Measurements from ENCODE around the gene ENOX1.
A peak's percentile ranks its signal among the peaks of the same experiment; 100 is the strongest.

ENOX1 gene

DNA sequence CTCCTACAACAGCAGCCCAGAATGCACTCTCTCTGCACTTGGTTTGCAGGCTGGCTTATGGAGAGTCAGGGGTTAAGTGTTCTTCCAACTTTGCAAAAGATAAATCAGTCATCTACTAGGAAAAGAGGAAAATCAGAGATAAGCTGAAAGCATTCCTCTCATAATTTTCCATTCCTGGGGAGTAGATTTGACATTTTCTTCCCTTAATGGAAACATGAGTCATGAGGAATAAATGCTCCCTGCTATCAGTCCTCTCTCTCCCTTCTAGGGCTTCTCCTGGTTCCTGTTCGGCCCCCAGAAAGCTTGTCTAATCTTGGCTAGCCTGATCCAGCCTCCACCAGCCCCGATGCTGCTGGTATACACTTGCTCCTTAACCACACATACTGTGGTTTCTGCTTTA lies 28.4 kb upstream of the ENOX1 start:
- H3K4me3 ChIP-seq (ENCODE audit: control insufficient read depth in 1 of 7, extremely low read depth in 1 of 7, insufficient read depth in 4 of 7, low read depth in 2 of 7, low read length in 6 of 7): no peak overlapping the region
- CTCF ChIA-PET: interaction anchor here (6.3 kb wide), 1 partner anchor 11 kb away, joined by 30 read pairs; no protein-coding TSS in a partner anchor
- DNase-seq: no peak
- 100% methylated on average over 2 of the region's 2 CpGs for WGBS (ENCODE audit: insufficient coverage)
- H3K27ac ChIP-seq (ENCODE audit: insufficient read depth in 1 of 2, low read depth in 1 of 2, low read length in 2 of 2, poor library complexity in 1 of 2, severe bottlenecking in 2 of 2): no peak overlapping the region
- no peaks in the 10 kb centered on the region for H3K4me1 ChIP-seq (ENCODE audit: control extremely low read depth in 1 of 4, control insufficient read depth in 4 of 4, insufficient read depth in 4 of 4, low read length in 3 of 4)
- no peaks in the 10 kb centered on the region for H3K36me3 ChIP-seq (ENCODE audit: control insufficient read depth in 4 of 4, insufficient read depth in 4 of 4, low read length in 3 of 4)
- POLR2A ChIA-PET: no interaction called here
- H3K27me3 ChIP-seq (replicated peaks in 2 of 5; ENCODE audit: control insufficient read depth in 4 of 5, insufficient read depth in 5 of 5, low read length in 4 of 5): no peaks in the 10 kb centered on the region
- H3K9me3 ChIP-seq (ENCODE audit: control extremely low read depth in 1 of 5, control insufficient read depth in 4 of 5, insufficient read depth in 2 of 5, low read depth in 1 of 5, low read length in 4 of 5): peaks cover 0 to 3% (median 0%) of the 10 kb centered on the region in 5 experiments

DNA sequence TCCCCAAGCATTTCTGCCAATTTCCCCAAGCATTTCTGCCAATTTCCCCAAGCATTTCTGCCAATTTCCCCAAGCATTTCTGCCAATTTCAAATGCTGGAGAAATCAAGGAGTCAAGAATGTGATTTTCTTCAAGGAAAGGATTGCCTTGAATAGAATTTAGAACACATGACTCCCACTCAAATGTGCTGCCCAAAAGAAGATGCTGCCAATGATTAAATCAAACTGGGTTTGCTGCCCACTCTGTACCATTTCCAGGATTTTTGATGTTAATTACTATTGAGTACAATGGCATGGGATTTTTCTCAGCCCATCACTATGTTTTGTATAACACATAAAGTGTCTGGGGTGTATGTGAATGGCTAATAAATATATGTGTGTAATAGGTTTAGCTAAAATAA lies 21.9 kb upstream of the ENOX1 start:
- Histone ChIP-seq H3K4me1 (ENCODE audit: control extremely low read depth in 1 of 4, control insufficient read depth in 4 of 4, insufficient read depth in 4 of 4, low read length in 3 of 4) (peaks cover 0 to 2% (median 0%) of the 10 kb centered on the region in 4 experiments), H3K27me3 (replicated peaks in 2 of 5; ENCODE audit: control insufficient read depth in 4 of 5, insufficient read depth in 5 of 5, low read length in 4 of 5) (peaks cover 0 to 2% (median 0%) of the 10 kb centered on the region in 5 experiments), H3K27ac (ENCODE audit: insufficient read depth in 1 of 2, low read depth in 1 of 2, low read length in 2 of 2, poor library complexity in 1 of 2, severe bottlenecking in 2 of 2) (no peak overlapping the region), H3K9me3 (ENCODE audit: control extremely low read depth in 1 of 5, control insufficient read depth in 4 of 5, insufficient read depth in 2 of 5, low read depth in 1 of 5, low read length in 4 of 5) (no peaks in the 10 kb centered on the region), H3K36me3 (ENCODE audit: control insufficient read depth in 4 of 4, insufficient read depth in 4 of 4, low read length in 3 of 4) (no peaks in the 10 kb centered on the region), H3K4me3 (ENCODE audit: control insufficient read depth in 1 of 7, extremely low read depth in 1 of 7, insufficient read depth in 4 of 7, low read depth in 2 of 7, low read length in 6 of 7) (no peak overlapping the region)
- POLR2A ChIA-PET: no interaction called here
- CTCF ChIA-PET: no interaction called here
- no peak for DNase-seq

DNA sequence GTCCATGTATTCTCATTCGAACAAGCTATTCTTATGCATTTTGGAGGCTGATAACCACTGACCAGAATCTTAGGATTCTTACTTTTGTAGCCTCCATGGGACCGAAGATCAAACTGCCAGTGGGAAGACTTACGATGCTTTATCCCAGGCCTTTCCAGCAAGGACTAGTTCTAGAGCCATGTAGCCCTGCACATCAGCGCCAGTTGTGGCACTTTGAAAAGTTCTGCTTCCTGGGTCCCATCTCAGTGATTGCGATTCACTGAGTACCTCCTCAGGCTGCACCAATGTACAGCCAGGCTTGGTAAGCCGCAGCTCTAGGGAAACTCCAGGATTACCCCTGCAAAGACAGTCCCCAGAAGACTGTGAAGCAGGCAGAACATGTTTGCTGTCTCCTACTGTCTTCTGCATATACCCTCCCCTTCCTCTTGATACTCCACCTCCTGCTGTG lies 18.9 kb upstream of the ENOX1 start:
- Histone ChIP-seq H3K4me1 (ENCODE audit: control extremely low read depth in 1 of 4, control insufficient read depth in 4 of 4, insufficient read depth in 4 of 4, low read length in 3 of 4) (peaks cover 0 to 2% (median 0%) of the 10 kb centered on the region in 4 experiments), H3K36me3 (ENCODE audit: control insufficient read depth in 4 of 4, insufficient read depth in 4 of 4, low read length in 3 of 4) (no peaks in the 10 kb centered on the region), H3K27ac (ENCODE audit: insufficient read depth in 1 of 2, low read depth in 1 of 2, low read length in 2 of 2, poor library complexity in 1 of 2, severe bottlenecking in 2 of 2) (no peak overlapping the region), H3K27me3 (replicated peaks in 2 of 5; ENCODE audit: control insufficient read depth in 4 of 5, insufficient read depth in 5 of 5, low read length in 4 of 5) (peaks cover 0 to 2% (median 0%) of the 10 kb centered on the region in 5 experiments), H3K4me3 (ENCODE audit: control insufficient read depth in 1 of 7, extremely low read depth in 1 of 7, insufficient read depth in 4 of 7, low read depth in 2 of 7, low read length in 6 of 7) (no peak overlapping the region), H3K9me3 (ENCODE audit: control extremely low read depth in 1 of 5, control insufficient read depth in 4 of 5, insufficient read depth in 2 of 5, low read depth in 1 of 5, low read length in 4 of 5) (no peaks in the 10 kb centered on the region)
- no peak for DNase-seq
- 92% methylated on average over 6 of the region's 6 CpGs for WGBS (ENCODE audit: insufficient coverage)
- ChIA-PET CTCF (interaction anchor here (1.0 to 3.9 kb wide), 6 partner anchors 9 to 721 kb away, joined by 3 to 30 read pairs (median 8); no protein-coding TSS in a partner anchor), POLR2A (interaction anchor here (0.6 kb wide), 1 partner anchor 667 kb away, joined by 3 read pairs; no protein-coding TSS in a partner anchor)

DNA sequence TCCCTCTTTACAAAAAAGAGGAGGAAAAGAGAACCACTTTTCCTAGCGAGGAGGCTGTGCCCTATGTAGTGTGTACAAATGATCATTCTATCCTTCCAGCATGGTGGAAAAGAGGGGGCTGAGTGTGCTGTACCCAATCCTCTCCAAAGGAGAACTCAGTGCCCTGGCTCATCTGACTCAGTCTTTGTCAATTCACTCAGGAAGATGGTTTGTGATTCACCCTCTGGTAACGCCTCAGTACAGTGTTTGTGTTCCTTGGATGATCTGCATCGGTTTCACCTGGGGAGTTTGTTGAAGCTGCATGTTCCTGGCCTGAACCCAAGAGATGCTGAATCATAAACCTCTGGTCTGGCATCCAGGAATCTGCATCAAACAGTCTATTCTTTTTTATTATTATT lies 18.3 kb upstream of the ENOX1 start:
- POLR2A ChIA-PET: interaction anchor here (0.6 kb wide), 1 partner anchor 215 kb away, joined by 5 read pairs; no protein-coding TSS in a partner anchor
- 78% methylated on average over 2 of the region's 3 CpGs for WGBS (ENCODE audit: insufficient coverage)
- no peaks in the 10 kb centered on the region for H3K9me3 ChIP-seq (ENCODE audit: control extremely low read depth in 1 of 5, control insufficient read depth in 4 of 5, insufficient read depth in 2 of 5, low read depth in 1 of 5, low read length in 4 of 5)
- peaks cover 0 to 2% (median 0%) of the 10 kb centered on the region in 4 experiments for H3K4me1 ChIP-seq (ENCODE audit: control extremely low read depth in 1 of 4, control insufficient read depth in 4 of 4, insufficient read depth in 4 of 4, low read length in 3 of 4)
- no peaks in the 10 kb centered on the region for H3K36me3 ChIP-seq (ENCODE audit: control insufficient read depth in 4 of 4, insufficient read depth in 4 of 4, low read length in 3 of 4)
- DNase-seq: peak in 2 of 3 donors; percentile 13 to 19
- H3K27ac ChIP-seq (ENCODE audit: insufficient read depth in 1 of 2, low read depth in 1 of 2, low read length in 2 of 2, poor library complexity in 1 of 2, severe bottlenecking in 2 of 2): no peak overlapping the region
- peaks cover 0 to 2% (median 0%) of the 10 kb centered on the region in 5 experiments for H3K27me3 ChIP-seq (replicated peaks in 2 of 5; ENCODE audit: control insufficient read depth in 4 of 5, insufficient read depth in 5 of 5, low read length in 4 of 5)
- H3K4me3 ChIP-seq (ENCODE audit: control insufficient read depth in 1 of 7, extremely low read depth in 1 of 7, insufficient read depth in 4 of 7, low read depth in 2 of 7, low read length in 6 of 7): no peak overlapping the region
- CTCF ChIA-PET: interaction anchor here (0.6 to 3.9 kb wide), 16 partner anchors 10 to 1208 kb away, joined by 3 to 38 read pairs (median 6); partner anchors contain the start of gene ENOX1

DNA sequence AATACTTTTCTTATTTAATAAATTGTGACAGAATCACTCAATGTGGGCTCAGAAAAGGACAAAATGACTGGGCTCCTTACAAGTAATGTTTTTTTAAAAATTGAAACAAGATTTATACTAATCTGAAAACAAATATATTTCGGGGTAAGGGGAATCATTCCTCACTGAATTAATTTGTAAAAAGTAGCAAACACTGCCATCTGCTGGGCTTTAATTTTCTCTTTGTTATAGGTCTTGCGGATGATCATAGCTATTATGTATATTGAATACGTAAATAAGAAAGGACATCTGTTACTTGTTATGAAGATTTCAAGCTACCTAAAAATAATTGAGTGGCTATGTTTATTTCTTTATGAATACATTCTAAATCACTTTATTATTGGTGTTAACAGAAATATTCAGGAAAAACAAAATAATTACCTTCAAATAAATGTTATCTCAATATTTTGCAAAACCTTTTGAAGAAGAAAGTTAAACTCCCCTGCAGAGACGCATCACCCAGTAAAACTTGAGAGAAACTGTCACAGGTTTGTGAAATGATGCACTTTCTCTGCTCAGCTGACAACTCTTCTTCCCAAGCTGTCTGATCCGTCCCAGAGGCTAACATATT lies 17.8 kb upstream of the ENOX1 start:
- no peak overlapping the region for H3K27ac ChIP-seq (ENCODE audit: insufficient read depth in 1 of 2, low read depth in 1 of 2, low read length in 2 of 2, poor library complexity in 1 of 2, severe bottlenecking in 2 of 2)
- H3K4me3 ChIP-seq (ENCODE audit: control insufficient read depth in 1 of 7, extremely low read depth in 1 of 7, insufficient read depth in 4 of 7, low read depth in 2 of 7, low read length in 6 of 7): no peak overlapping the region
- no peaks in the 10 kb centered on the region for H3K36me3 ChIP-seq (ENCODE audit: control insufficient read depth in 4 of 4, insufficient read depth in 4 of 4, low read length in 3 of 4)
- H3K27me3 ChIP-seq (replicated peaks in 2 of 5; ENCODE audit: control insufficient read depth in 4 of 5, insufficient read depth in 5 of 5, low read length in 4 of 5): peaks cover 0 to 2% (median 0%) of the 10 kb centered on the region in 5 experiments
- ChIA-PET POLR2A (interaction anchor here (0.6 kb wide), 1 partner anchor 215 kb away, joined by 5 read pairs; no protein-coding TSS in a partner anchor), CTCF (interaction anchor here (0.6 to 3.9 kb wide), 20 partner anchors 10 to 1211 kb away, joined by 3 to 38 read pairs (median 4); partner anchors contain the start of gene ENOX1)
- WGBS (ENCODE audit: insufficient coverage): 83% methylated on average over 1 of the region's 5 CpGs
- peak; percentile 60 to 83 (median 75) for DNase-seq
- H3K4me1 ChIP-seq (ENCODE audit: control extremely low read depth in 1 of 4, control insufficient read depth in 4 of 4, insufficient read depth in 4 of 4, low read length in 3 of 4): peaks cover 0 to 2% (median 0%) of the 10 kb centered on the region in 4 experiments
- H3K9me3 ChIP-seq (ENCODE audit: control extremely low read depth in 1 of 5, control insufficient read depth in 4 of 5, insufficient read depth in 2 of 5, low read depth in 1 of 5, low read length in 4 of 5): no peaks in the 10 kb centered on the region

GRCh38 chr13:43802511-43802910 lies 15.7 kb upstream of the ENOX1 start:
- ChIA-PET CTCF (interaction anchor here (0.9 to 3.9 kb wide), 8 partner anchors 12 to 833 kb away, joined by 3 to 38 read pairs (median 8); partner anchors contain the start of gene ENOX1), POLR2A (no interaction called here)
- no peaks in the 10 kb centered on the region for H3K27me3 ChIP-seq (replicated peaks in 2 of 5; ENCODE audit: control insufficient read depth in 4 of 5, insufficient read depth in 5 of 5, low read length in 4 of 5)
- H3K27ac ChIP-seq (ENCODE audit: insufficient read depth in 1 of 2, low read depth in 1 of 2, low read length in 2 of 2, poor library complexity in 1 of 2, severe bottlenecking in 2 of 2): no peak overlapping the region
- H3K4me1 ChIP-seq (ENCODE audit: control extremely low read depth in 1 of 4, control insufficient read depth in 4 of 4, insufficient read depth in 4 of 4, low read length in 3 of 4): peaks cover 0 to 2% (median 0%) of the 10 kb centered on the region in 4 experiments
- H3K4me3 ChIP-seq (ENCODE audit: control insufficient read depth in 1 of 7, extremely low read depth in 1 of 7, insufficient read depth in 4 of 7, low read depth in 2 of 7, low read length in 6 of 7): no peak overlapping the region
- no peaks in the 10 kb centered on the region for H3K36me3 ChIP-seq (ENCODE audit: control insufficient read depth in 4 of 4, insufficient read depth in 4 of 4, low read length in 3 of 4)
- no peak for DNase-seq
- H3K9me3 ChIP-seq (ENCODE audit: control extremely low read depth in 1 of 5, control insufficient read depth in 4 of 5, insufficient read depth in 2 of 5, low read depth in 1 of 5, low read length in 4 of 5): no peaks in the 10 kb centered on the region

- H3K27ac ChIP-seq (ENCODE audit: insufficient read depth in 1 of 2, low read depth in 1 of 2, low read length in 2 of 2, poor library complexity in 1 of 2, severe bottlenecking in 2 of 2): no peak overlapping the region
- no CpG with 5 or more reads among the region's 3 CpGs for WGBS (ENCODE audit: insufficient coverage)
- no peaks in the 10 kb centered on the region for H3K27me3 ChIP-seq (replicated peaks in 2 of 5; ENCODE audit: control insufficient read depth in 4 of 5, insufficient read depth in 5 of 5, low read length in 4 of 5)
- POLR2A ChIA-PET: no interaction called here
- no peak for DNase-seq
- no peaks in the 10 kb centered on the region for H3K9me3 ChIP-seq (ENCODE audit: control extremely low read depth in 1 of 5, control insufficient read depth in 4 of 5, insufficient read depth in 2 of 5, low read depth in 1 of 5, low read length in 4 of 5)
- CTCF ChIA-PET: interaction anchor here (0.7 to 1.4 kb wide), 7 partner anchors 13 to 832 kb away, joined by 3 to 6 read pairs (median 4); no protein-coding TSS in a partner anchor
- H3K36me3 ChIP-seq (ENCODE audit: control insufficient read depth in 4 of 4, insufficient read depth in 4 of 4, low read length in 3 of 4): no peaks in the 10 kb centered on the region
- peaks cover 0 to 2% (median 0%) of the 10 kb centered on the region in 4 experiments for H3K4me1 ChIP-seq (ENCODE audit: control extremely low read depth in 1 of 4, control insufficient read depth in 4 of 4, insufficient read depth in 4 of 4, low read length in 3 of 4)
- no peak overlapping the region for H3K4me3 ChIP-seq (ENCODE audit: control insufficient read depth in 1 of 7, extremely low read depth in 1 of 7, insufficient read depth in 4 of 7, low read depth in 2 of 7, low read length in 6 of 7)
Observed at GRCh38 chr13:43800828-43801227, 14.1 kb upstream of the ENOX1 start.
